ENCODE measurements around the gene STIMATE.

DNA sequence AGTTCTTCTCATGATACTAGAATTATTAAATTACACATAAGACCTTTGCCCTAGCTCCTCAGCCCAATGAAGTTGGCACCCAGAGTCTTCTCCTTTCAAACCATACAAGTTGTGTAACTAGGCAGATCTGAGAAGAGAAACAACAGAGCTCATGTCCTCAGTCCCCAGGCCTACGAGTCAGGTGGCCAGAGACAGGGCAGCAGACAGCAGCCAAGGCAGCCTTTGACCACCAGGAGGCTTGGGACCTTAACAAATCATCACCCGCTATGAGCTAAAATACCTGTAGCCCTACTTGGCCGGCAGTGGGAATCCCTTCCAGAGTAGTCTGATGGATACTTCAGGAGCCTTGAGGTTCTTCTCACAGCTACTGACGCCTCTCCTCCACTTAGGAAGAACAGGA lies 18.3 kb downstream of the STIMATE start:
- TF ChIP-seq CTCF (IDR thresholded peaks at IDR 0.05) (no peak), POLR2A (IDR thresholded peaks at IDR 0.05) (no peak)

Measured in lower leg skin (tissue), 3 donors.